Endothelial cell of umbilical vein (primary cell): ENCODE results near the gene ABTB2. TPM values are rescaled to one million over a fixed set of nuclear protein-coding genes. Genes with fewer than 3 reads are reported as not detected.

Source experiments
- BruUV-seq: library from RNA; stranded (reverse); fragments of 400-500 nt; replicated peaks from 2 replicates; lab custom pipeline; 2021; lab: Mats Ljungman, UMichigan
- CTCF ChIA-PET: fragments of 300-600, 350-600 bp; sonication (Branson Sonifier 250); formaldehyde crosslinking; loops from one replicate; lab custom pipeline; 2021; ENCODE audit warnings: antibody characterized with exemption, inconsistent platforms; lab: Charles Lee
- POLR2A ChIA-PET: fragments of 300-600, 350-600 bp; sonication (Branson Sonifier 250); formaldehyde crosslinking; loops from one replicate; lab custom pipeline; 2021; ENCODE audit warnings: antibody characterized with exemption, inconsistent platforms; lab: Charles Lee
- DNase-seq: peaks from one replicate; pipeline ENCODE4 v3.0.0-alpha.2; 2011; ENCODE audit warnings: low read depth, low spot score
- FAIRE-seq: peaks from 2 replicates; lab custom pipeline; 2011; peaks lifted over from hg19 to GRCh38; lab: Jason Lieb, UNC
- H2AFZ ChIP-seq: 2 replicates; pipeline ENCODE4 v1.6.0; 2012; ENCODE audit warnings: low read depth, low read length, control low read depth, inconsistent platforms
- H3K27ac ChIP-seq: 2 replicates; pipeline ENCODE4 v1.5.1; 2011; ENCODE audit warnings: low read depth, mild to moderate bottlenecking, control low read depth, low read length, moderate library complexity; ENCODE audit not compliant: insufficient read depth
- H3K27me3 ChIP-seq, 2 experiments: 2 replicates each; pipeline versions ENCODE4 v1.6.0 to v1.6.1; 2011; ENCODE audit warnings: low read length in 2 of 2, mixed read lengths in 1 of 2; ENCODE audit not compliant: control insufficient read depth in 2 of 2, insufficient read depth in 2 of 2
- H3K36me3 ChIP-seq, 2 experiments: 2 replicates in 1 of 2; 3 replicates in 1 of 2; pipeline ENCODE4 v1.5.1; 2011; ENCODE audit warnings: low read length in 2 of 2, mild to moderate bottlenecking in 1 of 2, moderate library complexity in 1 of 2; ENCODE audit not compliant: control insufficient read depth in 2 of 2, insufficient read depth in 2 of 2; ENCODE audit errors: extremely low read depth in 1 of 2
- H3K4me1 ChIP-seq: 3 replicates; pipeline ENCODE4 v1.5.1; 2011; ENCODE audit warnings: mild to moderate bottlenecking, low read length; ENCODE audit not compliant: control insufficient read depth, insufficient read depth; ENCODE audit errors: extremely low read depth
- H3K4me2 ChIP-seq: 2 replicates; pipeline ENCODE4 v1.6.1; 2011; ENCODE audit warnings: low read length, control low read depth, mixed read lengths; ENCODE audit not compliant: insufficient read depth
- H3K4me3 ChIP-seq, 3 experiments: fragments of 200-600 bp in 1 of 3; sonication (generic), shearing (Covaris generic) in 1 of 3; replicated peaks in 1 of 3; 2 replicates each; pipeline ENCODE4 v1.5.1; 2011 to 2016; ENCODE audit warnings: control low read depth in 3 of 3, low read length in 3 of 3, mild to moderate bottlenecking in 2 of 3, inconsistent platforms in 1 of 3, low read depth in 1 of 3, moderate library complexity in 1 of 3; ENCODE audit not compliant: insufficient read depth in 1 of 3
- H3K79me2 ChIP-seq: 2 replicates; pipeline ENCODE4 v1.6.0; 2012; ENCODE audit warnings: low read length, inconsistent platforms; ENCODE audit not compliant: control insufficient read depth, insufficient read depth
- H3K9ac ChIP-seq: replicated peaks from 2 replicates; pipeline ENCODE3; 2011; ENCODE audit warnings: low read length, control low read depth; ENCODE audit not compliant: insufficient read depth; ENCODE audit errors: extremely low read depth
- H3K9me1 ChIP-seq: replicated peaks from 3 replicates; pipeline ENCODE4 v1.6.0; 2011; ENCODE audit warnings: mild to moderate bottlenecking, low read length; ENCODE audit not compliant: control insufficient read depth, insufficient read depth; ENCODE audit errors: extremely low read depth
- H3K9me3 ChIP-seq: replicated peaks from 2 replicates; pipeline ENCODE4 v1.5.1; 2012; ENCODE audit warnings: low read length, inconsistent platforms; ENCODE audit not compliant: control insufficient read depth, insufficient read depth
- H4K20me1 ChIP-seq: replicated peaks from 2 replicates; pipeline ENCODE3; 2011; ENCODE audit warnings: mild to moderate bottlenecking, low read length; ENCODE audit not compliant: control insufficient read depth, insufficient read depth; ENCODE audit errors: extremely low read depth
- EZH2 ChIP-seq: IDR thresholded peaks from 2 replicates; pipeline ENCODE4 v1.6.1; 2012; ENCODE audit warnings: borderline replicate concordance, low read depth, mild to moderate bottlenecking, moderate library complexity, low read length, inconsistent platforms; ENCODE audit not compliant: severe bottlenecking
- FOS ChIP-seq: IDR thresholded peaks from 2 replicates; pipeline ENCODE4 v1.6.1; 2011; ENCODE audit warnings: mild to moderate bottlenecking, low read length, moderate library complexity, borderline replicate concordance; ENCODE audit not compliant: insufficient read depth
- GATA2 ChIP-seq: IDR thresholded peaks from 2 replicates; pipeline ENCODE4 v1.7.0; 2011; ENCODE audit warnings: low read depth, mild to moderate bottlenecking, moderate library complexity, mixed read lengths, low read length; ENCODE audit not compliant: insufficient read length, insufficient read depth
- JUN ChIP-seq: IDR thresholded peaks from 2 replicates; pipeline ENCODE4 v1.6.1; 2011; ENCODE audit warnings: borderline replicate concordance, low read depth; ENCODE audit not compliant: insufficient read length, insufficient read depth
- MAX ChIP-seq: IDR thresholded peaks from 2 replicates; pipeline ENCODE4 v1.6.1; 2011; ENCODE audit not compliant: insufficient read depth, insufficient read length
- POLR2A ChIP-seq: IDR thresholded peaks from 2 replicates; pipeline ENCODE4 v1.6.1; 2012; ENCODE audit warnings: low read depth, mild to moderate bottlenecking, control low read depth, low read length
- dilution Hi-C: fragments of 300-500 bp; cut with MboI; formaldehyde crosslinking; loops from one replicate; pipeline ENCODE4 v1.15.0; 2019; ENCODE audit warnings: low sequenced_read_pairs; ENCODE audit not compliant: extremely low pct_ligation_motif_present
- intact Hi-C: fragments of 100-400 bp; cut with micrococcal nuclease; formaldehyde crosslinking; loops from one replicate; pipeline ENCODE4 v1.10.0; 2022
- polyA plus RNA-seq, 4 experiments: library from polyadenylated mRNA; depleted of rRNA in 3 of 4; stranded (reverse) in 3 of 4; unstranded in 1 of 4; fragments of >200 nt; gene quantifications; 2 replicates each; pipeline versions ENCODE4 v1.2.1 to v1.2.3, GENCODE V29; 2011 to 2012; ENCODE audit warnings: missing spikeins in 1 of 4
- total RNA-seq: library from RNA; stranded (reverse); gene quantifications from 2 replicates; pipeline ENCODE4 v1.2.3, GENCODE V29; 2021

Gene ABTB2
- total and polyA plus RNA-seq, 2 donors (not counting 3 experiments of a cell fraction or from before 2014, with no cell fraction given), result 0.11 to 0.14 TPM

- Histone ChIP-seq H3K27me3 (peaks cover 1 to 5% of the 10 kb centered on the region in 2 experiments), H3K79me2 (no peaks in the 10 kb centered on the region), H3K27ac (no peak overlapping the region), H3K9me1 (no peaks in the 10 kb centered on the region), H2AFZ (no peak overlapping the region), H3K4me2 (no peak overlapping the region), H3K4me1 (no peaks in the 10 kb centered on the region), H4K20me1 (no peaks in the 10 kb centered on the region), H3K4me3 (no peak overlapping the region), H3K36me3 (no peaks in the 10 kb centered on the region), H3K9me3 (no peaks in the 10 kb centered on the region), H3K9ac (no peak overlapping the region)
- FAIRE-seq, result no peak
- no peak for TF ChIP-seq POLR2A
- no peak for TF ChIP-seq GATA2
- POLR2A ChIA-PET, result no interaction called here
- DNase-seq, result no peak
- intact Hi-C loops, result no loop called here
- CTCF ChIA-PET, result interaction anchor here (0.6 kb wide), 1 partner anchor 357 kb away, joined by 4 read pairs; no protein-coding TSS in a partner anchor
- dilution Hi-C loops, result no loop called here
- no TSS peak for BruUV-seq
Measured at GRCh38 chr11:34344768-34345539, 12.9 kb downstream of the ABTB2 start.

- H2AFZ ChIP-seq, result no peak overlapping the region
- no peaks in the 10 kb centered on the region for H3K9me1 ChIP-seq
- no peak for TF ChIP-seq GATA2
- TF ChIP-seq POLR2A, result no peak
- TF ChIP-seq JUN, result no peak
- TF ChIP-seq FOS, result no peak
- TF ChIP-seq EZH2, result no peak
- TF ChIP-seq MAX, result no peak
- no peaks in the 10 kb centered on the region for H3K4me1 ChIP-seq
- no peak overlapping the region for H3K4me3 ChIP-seq
- no peak for DNase-seq
- H3K27ac ChIP-seq, result no peak overlapping the region
- dilution Hi-C loops, result no loop called here
- ChIA-PET POLR2A (no interaction called here), CTCF (no interaction called here)
- H3K4me2 ChIP-seq, result no peak overlapping the region
- intact Hi-C loops, result no loop called here
- BruUV-seq, result no TSS peak
- no peaks in the 10 kb centered on the region for H3K79me2 ChIP-seq
- H3K9ac ChIP-seq, result no peak overlapping the region
- no peak for FAIRE-seq
- no peaks in the 10 kb centered on the region for H4K20me1 ChIP-seq
- H3K27me3 ChIP-seq, result peaks cover 1 to 5% of the 10 kb centered on the region in 2 experiments
- no peaks in the 10 kb centered on the region for H3K36me3 ChIP-seq
- H3K9me3 ChIP-seq, result no peaks in the 10 kb centered on the region
Measured at GRCh38 chr11:34344410-34344767, 13.4 kb downstream of the ABTB2 start.
